H54 (cell line): Measurements from ENCODE around the gene CCDC50.

Source experiments
- DNase-seq: peaks from one replicate; pipeline ENCODE4 v3.0.0; 2011; ENCODE audit warnings: low spot score, mixed read lengths; ENCODE audit not compliant: insufficient read length
- FAIRE-seq: peaks from 3 replicates; lab custom pipeline; 2011; peaks lifted over from hg19 to GRCh38; lab: Jason Lieb, UNC
- POLR2A ChIP-seq: IDR thresholded peaks from 2 replicates; pipeline ENCODE4 v1.6.1; 2011; ENCODE audit warnings: low read depth, mild to moderate bottlenecking, low read length

CCDC50 gene

GRCh38 chr3:191362524-191363090 lies 33.4 kb downstream of the CCDC50 start:
- TF ChIP-seq POLR2A, result no peak
- DNase-seq, result no peak
- peak; percentile 61 for FAIRE-seq

GRCh38 chr3:191363221-191363620 lies 34.0 kb downstream of the CCDC50 start:
- no peak for TF ChIP-seq POLR2A
- DNase-seq (no peak), FAIRE-seq (peak; percentile 75)

DNA sequence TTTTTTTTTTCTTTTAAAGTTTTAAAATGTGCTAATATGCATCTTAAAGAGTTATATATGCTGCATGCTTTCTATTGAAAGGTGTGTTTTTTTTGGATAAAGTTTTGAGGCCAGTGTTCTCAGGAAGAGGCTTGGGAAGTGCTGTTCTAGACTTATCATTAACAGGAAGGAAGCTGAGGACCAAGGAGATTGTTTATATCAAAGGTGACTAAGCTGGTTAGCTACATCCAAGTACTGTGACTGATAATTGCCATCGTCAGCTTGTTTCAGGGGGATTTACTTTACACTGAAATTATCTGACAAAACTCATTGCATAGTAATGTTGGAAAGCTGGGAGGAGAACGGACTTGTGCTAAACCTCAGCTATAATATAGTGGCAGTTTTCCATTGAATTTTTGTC lies 37.5 kb downstream of the CCDC50 start:
- no peak for DNase-seq
- no peak for TF ChIP-seq POLR2A
- peak; percentile 93 for FAIRE-seq

DNA sequence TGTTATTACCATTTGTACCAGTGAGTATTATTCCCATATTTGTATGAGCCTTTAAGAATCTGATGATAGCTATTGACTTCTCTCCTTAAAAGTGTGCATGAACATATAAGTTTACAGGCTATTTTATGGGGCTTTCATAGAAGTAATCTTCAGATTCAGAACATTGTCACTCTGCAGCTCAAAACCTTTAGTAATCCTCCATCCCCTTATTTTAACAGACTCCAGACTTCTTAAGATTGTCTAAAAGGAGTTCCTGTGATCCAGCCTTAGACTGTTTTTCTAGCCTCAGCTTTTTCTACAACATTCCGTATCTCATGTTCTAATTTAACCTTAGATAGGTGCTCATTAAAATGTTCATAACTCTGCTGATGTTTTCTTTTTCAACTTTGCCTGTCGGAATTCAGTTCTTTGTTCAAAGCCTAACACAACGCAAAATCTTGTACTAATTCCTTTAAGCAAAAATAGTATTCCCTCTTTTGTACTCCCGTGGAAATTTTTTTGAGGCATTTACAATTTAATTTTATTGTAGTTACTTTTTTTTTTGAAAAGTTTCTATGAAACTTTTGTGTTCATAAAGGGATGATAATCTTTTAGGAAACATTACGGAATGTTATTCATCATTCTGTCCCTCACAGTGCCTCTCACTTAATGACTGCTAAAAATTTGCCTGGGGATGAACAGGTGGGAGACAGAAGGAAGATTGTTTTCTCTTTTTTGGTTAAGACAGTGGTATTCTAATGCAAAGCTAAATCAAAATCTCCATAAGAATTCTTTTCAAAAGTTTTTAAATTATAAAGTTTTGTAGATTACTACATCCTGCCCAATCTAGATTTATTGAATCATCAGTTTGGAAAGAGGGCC lies 39.8 kb downstream of the CCDC50 start:
- FAIRE-seq (peak; percentile 33), DNase-seq (no peak)
- TF ChIP-seq POLR2A, result no peak

DNA sequence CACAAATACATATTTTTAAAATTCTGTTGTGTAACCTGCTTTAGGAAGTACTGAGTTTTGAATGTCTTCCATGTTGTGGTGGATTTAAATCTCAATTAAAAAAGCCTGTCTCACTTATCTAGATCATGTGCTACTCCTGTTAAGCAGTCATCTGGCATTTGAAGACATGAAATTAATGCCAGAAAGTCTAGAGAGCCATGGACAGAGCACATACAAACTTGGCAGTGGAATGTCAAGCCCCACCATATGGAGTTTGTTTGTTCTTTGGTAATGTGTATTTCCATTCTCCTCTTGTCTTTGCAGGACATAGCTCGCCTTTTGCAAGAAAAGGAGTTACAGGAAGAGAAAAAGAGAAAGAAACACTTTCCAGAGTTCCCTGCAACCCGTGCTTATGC lies 40.4 kb downstream of the CCDC50 start:
- FAIRE-seq (peak; percentile 45), DNase-seq (no peak)
- no peak for TF ChIP-seq POLR2A

DNA sequence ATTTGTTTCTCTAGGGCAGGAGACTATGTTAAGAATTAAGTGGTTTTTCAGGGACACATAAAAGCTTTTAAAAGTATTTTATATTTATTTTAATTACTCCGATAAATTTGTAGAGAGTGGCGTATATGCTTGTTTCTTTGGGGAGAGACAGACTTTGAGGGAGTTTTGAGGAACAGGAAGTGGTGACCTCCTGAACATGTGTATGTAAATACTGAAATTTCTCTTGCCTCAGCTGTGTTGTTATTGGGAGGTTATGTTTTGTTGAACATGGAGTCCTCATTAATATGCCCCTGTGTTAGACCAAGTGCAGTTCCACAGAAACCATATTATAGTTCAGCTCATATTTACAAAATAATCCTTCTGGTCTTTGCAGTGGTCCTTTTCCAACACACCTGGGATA lies 42.9 kb downstream of the CCDC50 start:
- FAIRE-seq (peak; percentile 86), DNase-seq (no peak)
- TF ChIP-seq POLR2A, result no peak

- DNase-seq (no peak), FAIRE-seq (no peak)
- TF ChIP-seq POLR2A, result no peak
Measured at GRCh38 chr3:191373327-191373726, 44.1 kb downstream of the CCDC50 start.

- FAIRE-seq, result peak; percentile 100
- peak; percentile 6 for DNase-seq
- no peak for TF ChIP-seq POLR2A
Measured at GRCh38 chr3:191376516-191377141, 47.4 kb downstream of the CCDC50 start.

GRCh38 chr3:191378142-191378812 lies 49.1 kb downstream of the CCDC50 start:
- TF ChIP-seq POLR2A, result no peak
- FAIRE-seq (peak; percentile 82), DNase-seq (no peak)

- peak; percentile 60 for FAIRE-seq
- no peak for TF ChIP-seq POLR2A
- DNase-seq, result no peak
Measured at GRCh38 chr3:191379446-191379845, 50.3 kb downstream of the CCDC50 start.

GRCh38 chr3:191380001-191380400 lies 50.8 kb downstream of the CCDC50 start:
- DNase-seq, result no peak

GRCh38 chr3:191381303-191381702 lies 52.1 kb downstream of the CCDC50 start:
- no peak for DNase-seq
- TF ChIP-seq POLR2A, result no peak
- FAIRE-seq, result no peak

More at GRCh38 chr3:191380001-191380400, 50.8 kb downstream of the CCDC50 start:
- FAIRE-seq, result no peak
- no peak for TF ChIP-seq POLR2A

DNA sequence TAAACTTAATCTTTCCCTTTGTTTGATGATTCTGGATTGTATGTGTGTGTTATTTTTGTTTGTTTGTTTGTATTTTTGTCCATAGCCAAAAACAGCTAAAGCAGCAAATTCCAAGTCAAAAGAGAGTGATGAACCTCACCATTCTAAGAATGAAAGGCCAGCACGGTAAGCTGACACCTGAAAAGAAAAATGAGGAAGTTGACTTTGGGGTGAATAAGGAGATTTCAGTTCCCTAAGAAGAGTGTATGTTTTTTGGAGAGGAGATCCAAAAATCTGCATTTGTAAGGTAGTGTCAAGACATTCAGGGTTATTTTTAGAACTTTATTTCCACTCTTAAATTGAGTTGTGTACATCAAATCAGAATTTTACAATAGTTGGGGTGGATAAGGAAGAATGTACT lies 53.5 kb downstream of the CCDC50 start:
- TF ChIP-seq POLR2A, result no peak
- FAIRE-seq (no peak), DNase-seq (no peak)

GRCh38 chr3:191383124-191383523 lies 53.9 kb downstream of the CCDC50 start:
- no peak for TF ChIP-seq POLR2A
- FAIRE-seq, result peak; percentile 58
- no peak for DNase-seq
